OCI-LY1 (cell line): ENCODE results near the gene MACROD2.

Source experiments
- EZH2 ChIP-seq: fragments of 200-600 bp; sonication (generic), shearing (Covaris generic); IDR thresholded peaks from 2 replicates; pipeline ENCODE4 v1.8.0; 2017; ENCODE audit warnings: borderline replicate concordance, mixed run types, mild to moderate bottlenecking, antibody characterized with exemption, low read length, moderate library complexity, mixed read lengths
- TF ChIP-seq, protein P1 (sequence below): fragments of 200-600 bp; sonication (generic), shearing (Covaris generic); IDR thresholded peaks from 2 replicates; pipeline ENCODE4 v1.5.1; 2017; ENCODE audit warnings: mild to moderate bottlenecking, antibody characterized with exemption, low read length, moderate library complexity, mixed read lengths

DNA sequence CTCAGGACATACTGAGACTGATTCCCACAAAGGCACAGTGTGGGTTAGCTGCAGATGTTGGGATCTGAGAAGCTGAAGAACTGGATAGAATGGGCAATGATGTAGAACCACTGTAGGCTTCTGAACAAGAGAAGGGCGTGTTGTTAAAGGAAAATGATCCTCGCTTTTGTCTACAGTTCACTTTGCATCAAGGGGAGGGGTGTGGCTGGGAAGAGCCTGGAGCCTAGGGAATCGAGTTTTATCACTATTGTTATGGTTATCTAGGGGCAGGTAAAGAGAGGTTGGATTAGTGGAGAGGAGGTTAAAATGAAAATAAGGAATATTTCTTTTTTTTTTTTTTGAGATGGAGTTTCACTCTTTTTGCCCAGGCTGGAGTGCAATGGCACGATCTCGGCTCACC, 1809.8 kb downstream of the MACROD2 start:
- TF ChIP-seq, protein P1, sequence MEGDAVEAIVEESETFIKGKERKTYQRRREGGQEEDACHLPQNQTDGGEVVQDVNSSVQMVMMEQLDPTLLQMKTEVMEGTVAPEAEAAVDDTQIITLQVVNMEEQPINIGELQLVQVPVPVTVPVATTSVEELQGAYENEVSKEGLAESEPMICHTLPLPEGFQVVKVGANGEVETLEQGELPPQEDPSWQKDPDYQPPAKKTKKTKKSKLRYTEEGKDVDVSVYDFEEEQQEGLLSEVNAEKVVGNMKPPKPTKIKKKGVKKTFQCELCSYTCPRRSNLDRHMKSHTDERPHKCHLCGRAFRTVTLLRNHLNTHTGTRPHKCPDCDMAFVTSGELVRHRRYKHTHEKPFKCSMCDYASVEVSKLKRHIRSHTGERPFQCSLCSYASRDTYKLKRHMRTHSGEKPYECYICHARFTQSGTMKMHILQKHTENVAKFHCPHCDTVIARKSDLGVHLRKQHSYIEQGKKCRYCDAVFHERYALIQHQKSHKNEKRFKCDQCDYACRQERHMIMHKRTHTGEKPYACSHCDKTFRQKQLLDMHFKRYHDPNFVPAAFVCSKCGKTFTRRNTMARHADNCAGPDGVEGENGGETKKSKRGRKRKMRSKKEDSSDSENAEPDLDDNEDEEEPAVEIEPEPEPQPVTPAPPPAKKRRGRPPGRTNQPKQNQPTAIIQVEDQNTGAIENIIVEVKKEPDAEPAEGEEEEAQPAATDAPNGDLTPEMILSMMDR, result no peak
- TF ChIP-seq EZH2, result no peak
